GM12874 (cell line): ENCODE measurements around the gene DDC.

Source experiments
- CTCF ChIP-seq: IDR thresholded peaks from 2 replicates; pipeline ENCODE4 v1.5.1; 2011; ENCODE audit warnings: low read depth, mild to moderate bottlenecking, control low read depth, low read length, moderate library complexity; ENCODE audit not compliant: insufficient read depth

Gene DDC

DNA sequence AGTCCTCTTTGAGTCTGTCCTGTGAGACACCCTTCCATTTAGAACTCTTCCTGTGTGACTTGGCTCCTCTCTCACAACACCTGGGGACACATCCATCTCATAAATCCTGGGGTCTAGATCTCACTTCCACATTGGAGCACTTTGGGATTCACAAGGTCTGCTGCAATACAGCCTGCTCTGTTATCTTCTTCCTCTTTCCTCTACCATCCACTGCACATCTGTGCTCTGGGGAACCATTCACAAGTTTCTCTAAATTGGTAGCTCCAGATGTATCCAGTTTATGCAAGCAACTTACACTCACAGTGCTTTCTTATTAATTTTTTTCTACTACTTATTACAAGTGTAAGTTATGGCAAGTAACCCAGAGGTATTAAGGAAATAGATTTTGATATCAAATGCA, 109.5 kb downstream of the DDC start:
- no peak for TF ChIP-seq CTCF

- no peak for TF ChIP-seq CTCF
Measured at GRCh38 chr7:50454968-50455367, 110.2 kb downstream of the DDC start.

- no peak for TF ChIP-seq CTCF
Measured at GRCh38 chr7:50450590-50451032, 114.6 kb downstream of the DDC start.

GRCh38 chr7:50449881-50450589, 115.2 kb downstream of the DDC start, which contains the start of gene FIGNL1:
TSS of gene FIGNL1 (minus strand) at chr7:50450350. CDS start at chr7:50447287, 3,063 bp downstream.
- no peak for TF ChIP-seq CTCF

DNA sequence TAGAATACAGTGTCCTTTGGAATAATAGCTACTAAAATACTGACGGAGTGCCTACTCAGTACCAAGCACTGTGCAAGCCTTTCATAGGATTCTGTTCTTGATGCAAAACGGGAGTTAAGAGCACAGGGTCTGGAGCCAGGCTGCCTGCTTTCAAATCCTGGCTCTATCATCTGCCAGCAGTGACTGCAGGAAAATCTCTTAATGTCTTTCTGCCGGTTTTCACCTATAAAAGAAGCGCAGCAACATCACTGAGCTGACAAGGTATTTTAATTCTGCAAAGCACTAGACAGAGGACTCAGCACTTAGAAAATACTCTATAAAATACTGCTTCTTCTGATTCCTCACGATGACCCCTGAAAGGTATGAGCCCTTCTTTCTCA, 115.7 kb downstream of the DDC start:
- TF ChIP-seq CTCF, result no peak

GRCh38 chr7:50448823-50449222, 116.4 kb downstream of the DDC start:
- TF ChIP-seq CTCF, result no peak

GRCh38 chr7:50446542-50446960, 118.7 kb downstream of the DDC start:
- no peak for TF ChIP-seq CTCF
